ENCODE results near the gene PPIH. TPM values are rescaled to one million over a fixed set of nuclear protein-coding genes. Genes with fewer than 3 reads are reported as not detected.

Gene PPIH
- total and polyA plus RNA-seq, 7 donors: 9.9 to 22.9 (median 12.1) TPM

DNA sequence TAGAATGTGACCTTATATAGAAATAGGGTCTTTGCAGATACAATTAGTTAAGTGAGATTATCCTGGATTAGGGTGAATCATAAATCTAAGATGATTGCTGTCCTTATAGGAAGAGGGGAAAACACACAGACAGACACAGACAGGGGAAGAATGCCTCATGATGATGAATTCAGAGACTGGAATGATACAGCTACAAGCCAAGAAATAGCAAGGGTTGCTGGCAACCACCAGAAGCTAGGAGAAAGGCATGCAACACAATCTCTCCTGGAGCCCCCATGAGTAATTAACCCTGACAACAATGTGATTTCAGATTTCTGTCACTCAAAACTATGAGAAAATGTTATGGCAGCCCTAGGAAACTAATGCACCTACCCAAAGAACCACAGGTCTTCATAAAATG is 19.1 kb upstream of the PPIH start:
- no peaks in the 10 kb centered on the region for H3K9me3 ChIP-seq
- no peak for ATAC-seq
- TF ChIP-seq, protein P1, sequence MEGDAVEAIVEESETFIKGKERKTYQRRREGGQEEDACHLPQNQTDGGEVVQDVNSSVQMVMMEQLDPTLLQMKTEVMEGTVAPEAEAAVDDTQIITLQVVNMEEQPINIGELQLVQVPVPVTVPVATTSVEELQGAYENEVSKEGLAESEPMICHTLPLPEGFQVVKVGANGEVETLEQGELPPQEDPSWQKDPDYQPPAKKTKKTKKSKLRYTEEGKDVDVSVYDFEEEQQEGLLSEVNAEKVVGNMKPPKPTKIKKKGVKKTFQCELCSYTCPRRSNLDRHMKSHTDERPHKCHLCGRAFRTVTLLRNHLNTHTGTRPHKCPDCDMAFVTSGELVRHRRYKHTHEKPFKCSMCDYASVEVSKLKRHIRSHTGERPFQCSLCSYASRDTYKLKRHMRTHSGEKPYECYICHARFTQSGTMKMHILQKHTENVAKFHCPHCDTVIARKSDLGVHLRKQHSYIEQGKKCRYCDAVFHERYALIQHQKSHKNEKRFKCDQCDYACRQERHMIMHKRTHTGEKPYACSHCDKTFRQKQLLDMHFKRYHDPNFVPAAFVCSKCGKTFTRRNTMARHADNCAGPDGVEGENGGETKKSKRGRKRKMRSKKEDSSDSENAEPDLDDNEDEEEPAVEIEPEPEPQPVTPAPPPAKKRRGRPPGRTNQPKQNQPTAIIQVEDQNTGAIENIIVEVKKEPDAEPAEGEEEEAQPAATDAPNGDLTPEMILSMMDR (IDR thresholded peaks at IDR 0.05): no peak
- H3K36me3 ChIP-seq (ENCODE audit: insufficient read depth in 1 of 2, low read depth in 1 of 2): no peaks in the 10 kb centered on the region
- DNase-seq: no peak
- H3K4me3 ChIP-seq: no peak overlapping the region
- H3K27me3 ChIP-seq (ENCODE audit: insufficient read depth in 3 of 3, low read length in 2 of 3): no peaks in the 10 kb centered on the region
- intact Hi-C loops (cut with DNase I): no loop called here
- no peak overlapping the region for H3K27ac ChIP-seq
- no peaks in the 10 kb centered on the region for H3K4me1 ChIP-seq

DNA sequence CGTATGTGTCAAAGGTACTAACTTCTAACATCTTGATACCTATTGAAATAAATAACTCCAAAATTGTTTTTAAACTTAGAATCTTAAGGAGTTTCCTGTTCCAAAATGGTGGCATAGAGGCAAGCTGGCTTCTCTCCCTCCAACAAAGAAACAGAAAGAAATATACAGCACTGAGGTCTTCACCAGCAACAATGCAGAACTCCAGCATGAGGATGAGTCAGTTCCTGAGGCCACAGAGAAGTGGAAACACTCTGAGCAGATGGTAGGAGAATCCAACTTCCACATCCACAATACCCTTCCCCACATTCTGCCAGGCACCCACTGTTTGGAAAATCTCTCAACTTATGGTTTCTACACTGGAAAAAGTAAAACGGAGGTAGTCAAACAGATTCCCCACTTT is 12.2 kb upstream of the PPIH start:
- intact Hi-C loops (cut with DNase I): no loop called here
- WGBS, 3 donors: 83 to 92% (median 85%) methylated on average over 2 of the region's 2 CpGs
- DNase-seq: no peak
- no peak overlapping the region for H3K4me3 ChIP-seq
- peaks cover 0 to 18% of the 10 kb centered on the region in 2 donors for H3K36me3 ChIP-seq (ENCODE audit: insufficient read depth in 1 of 2, low read depth in 1 of 2)
- no peaks in the 10 kb centered on the region for H3K4me1 ChIP-seq
- no peaks in the 10 kb centered on the region for H3K9me3 ChIP-seq
- no peak for ATAC-seq
- H3K27me3 ChIP-seq (ENCODE audit: insufficient read depth in 3 of 3, low read length in 2 of 3): no peaks in the 10 kb centered on the region
- TF ChIP-seq, protein P1 (IDR thresholded peaks at IDR 0.05): no peak
- no peak overlapping the region for H3K27ac ChIP-seq

DNA sequence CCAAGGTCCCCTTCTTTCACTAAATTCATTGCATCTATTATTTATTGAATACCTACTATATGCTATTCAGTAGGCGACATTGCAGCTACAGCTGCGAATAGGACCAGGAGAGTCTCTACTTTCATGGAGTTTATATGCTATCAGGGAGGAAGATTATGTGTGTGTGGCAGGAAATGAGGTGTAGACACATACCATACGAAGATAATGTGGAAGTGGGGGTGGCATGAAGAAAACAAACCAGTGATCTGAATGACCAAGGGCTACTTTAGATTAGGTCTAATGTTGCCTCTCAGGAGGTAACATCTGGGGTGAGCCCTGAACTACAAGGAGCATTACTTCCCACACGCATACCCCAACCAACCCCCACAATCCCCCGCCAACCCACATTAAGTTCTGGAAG is 1.0 kb upstream of the PPIH start:
- intact Hi-C loops (cut with DNase I): loop anchor here in 1 of 2 donors (10.0 kb wide), 1 partner anchor 312 kb away; no protein-coding TSS in a partner anchor
- TF ChIP-seq, protein P1 (IDR thresholded peaks at IDR 0.05): no peak
- H3K9me3 ChIP-seq: no peaks in the 10 kb centered on the region
- ATAC-seq (no peak), DNase-seq (no peak)
- H3K4me3 ChIP-seq: peak overlapping the region; percentile 86
- peak overlapping the region; percentile 85 for H3K27ac ChIP-seq
- peaks cover 6% of the 10 kb centered on the region for H3K4me1 ChIP-seq
- H3K27me3 ChIP-seq (ENCODE audit: insufficient read depth in 3 of 3, low read length in 2 of 3): no peaks in the 10 kb centered on the region
- H3K36me3 ChIP-seq (ENCODE audit: insufficient read depth in 1 of 2, low read depth in 1 of 2): peaks cover 0 to 29% of the 10 kb centered on the region in 2 donors
- WGBS, 3 donors: 88 to 93% (median 89%) methylated on average over 5 of the region's 5 CpGs

DNA sequence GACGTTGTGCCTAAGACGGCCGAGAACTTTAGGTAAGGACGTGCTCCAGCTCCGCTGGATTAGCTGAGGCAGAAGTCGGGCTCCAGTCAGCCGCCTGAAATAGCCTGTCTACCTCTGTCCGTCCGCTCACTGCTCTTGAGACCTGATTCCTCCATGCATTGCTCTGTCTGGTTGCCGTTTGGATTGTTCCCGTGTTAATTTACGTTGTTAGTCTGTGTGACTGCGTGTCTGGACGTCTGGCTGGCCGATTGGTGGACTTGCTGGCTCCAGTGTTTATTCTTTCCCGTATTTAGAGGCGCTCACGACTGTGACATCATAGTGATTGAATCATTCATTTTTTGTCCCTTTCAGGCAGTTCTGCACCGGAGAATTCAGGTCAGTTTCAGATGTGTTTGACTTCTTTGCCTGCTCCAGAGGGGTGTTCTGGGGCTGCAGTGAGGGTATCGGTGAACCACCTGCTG is 684 bp downstream of the PPIH start:
- H3K27me3 ChIP-seq (ENCODE audit: insufficient read depth in 3 of 3, low read length in 2 of 3): no peaks in the 10 kb centered on the region
- peaks cover 0 to 46% of the 10 kb centered on the region in 2 donors for H3K36me3 ChIP-seq (ENCODE audit: insufficient read depth in 1 of 2, low read depth in 1 of 2)
- ATAC-seq: peak in 1 of 4 donors; percentile 31
- DNase-seq: no peak
- H3K4me1 ChIP-seq: peaks cover 6% of the 10 kb centered on the region
- H3K4me3 ChIP-seq: peak overlapping the region; percentile 86
- 5 to 7% (median 7%) methylated on average over 20 of the region's 20 CpGs for WGBS, 3 donors
- H3K9me3 ChIP-seq: no peaks in the 10 kb centered on the region
- H3K27ac ChIP-seq: peak overlapping the region; percentile 85
- TF ChIP-seq, protein P1 (IDR thresholded peaks at IDR 0.05): no peak
- intact Hi-C loops (cut with DNase I): loop anchor here in 1 of 2 donors (1.0 to 10.0 kb wide), 2 partner anchors 23 to 314 kb away; partner anchors contain the start of gene YBX1

DNA sequence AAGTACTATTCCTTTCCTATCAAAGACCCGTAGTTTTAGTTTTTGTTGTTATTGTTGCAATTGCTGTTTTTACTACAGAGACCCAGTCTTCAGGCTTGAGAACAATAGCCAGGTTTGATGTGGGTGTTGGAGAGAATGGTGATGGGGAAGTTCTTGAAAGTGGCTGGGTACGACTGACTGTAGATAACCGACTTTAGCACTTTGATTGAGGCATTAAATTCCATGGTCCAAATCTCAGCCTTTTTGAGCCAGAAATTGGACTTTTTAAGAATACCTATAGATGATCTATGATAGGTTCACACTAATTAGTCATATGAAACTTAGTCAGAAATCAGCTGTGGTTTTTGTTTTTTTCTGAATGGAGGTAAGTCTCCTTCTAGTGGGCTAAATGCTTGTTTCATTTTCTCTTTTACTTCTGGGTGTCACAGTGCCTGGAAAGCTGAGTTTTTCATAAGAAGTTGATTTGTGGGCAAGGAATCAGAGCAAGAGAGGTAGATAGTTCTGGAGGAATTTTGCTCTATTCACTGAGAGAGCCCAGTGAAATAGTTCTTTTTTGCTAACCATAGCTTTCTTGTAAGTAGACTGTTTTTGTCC is 2.8 kb downstream of the PPIH start:
- TF ChIP-seq, protein P1 (IDR thresholded peaks at IDR 0.05): no peak
- Histone ChIP-seq H3K36me3 (ENCODE audit: insufficient read depth in 1 of 2, low read depth in 1 of 2) (peaks cover 6 to 67% of the 10 kb centered on the region in 2 donors), H3K27ac (no peak overlapping the region), H3K27me3 (ENCODE audit: insufficient read depth in 3 of 3, low read length in 2 of 3) (no peaks in the 10 kb centered on the region), H3K4me3 (no peak overlapping the region), H3K4me1 (peaks cover 6% of the 10 kb centered on the region), H3K9me3 (no peaks in the 10 kb centered on the region)
- ATAC-seq: no peak
- no peak for DNase-seq
- 62 to 78% (median 72%) methylated on average over 3 of the region's 3 CpGs for WGBS, 3 donors
- intact Hi-C loops (cut with DNase I): no loop called here
